ENCODE measurements around the gene EHMT1.

DNA sequence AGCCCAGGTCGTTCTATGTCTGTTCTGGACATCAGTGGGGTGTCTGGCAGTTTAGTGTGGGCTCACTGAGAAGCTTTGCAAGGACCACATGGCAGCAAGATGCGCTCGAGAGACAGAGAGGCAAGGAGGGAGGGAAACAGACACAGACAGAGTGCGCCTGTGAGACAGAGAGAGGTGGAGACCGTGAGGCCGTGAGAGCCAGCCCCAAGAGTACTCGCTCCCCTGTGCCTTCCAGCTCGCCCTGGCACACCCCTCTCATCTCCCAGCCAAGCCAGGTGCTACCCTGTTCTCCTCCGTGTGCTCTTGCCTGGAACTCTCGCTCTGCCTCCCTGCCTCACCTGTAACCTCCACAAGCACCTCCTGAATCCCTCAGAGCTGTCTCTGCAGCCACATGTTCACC, 106.8 kb downstream of the EHMT1 start:
- TF ChIP-seq, protein P1, sequence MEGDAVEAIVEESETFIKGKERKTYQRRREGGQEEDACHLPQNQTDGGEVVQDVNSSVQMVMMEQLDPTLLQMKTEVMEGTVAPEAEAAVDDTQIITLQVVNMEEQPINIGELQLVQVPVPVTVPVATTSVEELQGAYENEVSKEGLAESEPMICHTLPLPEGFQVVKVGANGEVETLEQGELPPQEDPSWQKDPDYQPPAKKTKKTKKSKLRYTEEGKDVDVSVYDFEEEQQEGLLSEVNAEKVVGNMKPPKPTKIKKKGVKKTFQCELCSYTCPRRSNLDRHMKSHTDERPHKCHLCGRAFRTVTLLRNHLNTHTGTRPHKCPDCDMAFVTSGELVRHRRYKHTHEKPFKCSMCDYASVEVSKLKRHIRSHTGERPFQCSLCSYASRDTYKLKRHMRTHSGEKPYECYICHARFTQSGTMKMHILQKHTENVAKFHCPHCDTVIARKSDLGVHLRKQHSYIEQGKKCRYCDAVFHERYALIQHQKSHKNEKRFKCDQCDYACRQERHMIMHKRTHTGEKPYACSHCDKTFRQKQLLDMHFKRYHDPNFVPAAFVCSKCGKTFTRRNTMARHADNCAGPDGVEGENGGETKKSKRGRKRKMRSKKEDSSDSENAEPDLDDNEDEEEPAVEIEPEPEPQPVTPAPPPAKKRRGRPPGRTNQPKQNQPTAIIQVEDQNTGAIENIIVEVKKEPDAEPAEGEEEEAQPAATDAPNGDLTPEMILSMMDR (conservative IDR thresholded peaks at IDR 0.05) = no peak
- no peak for TF ChIP-seq ZFX (IDR thresholded peaks at IDR 0.05)

All from C4-2B (cell line).